Stimulated activated CD4-positive, alpha-beta T cell treated with anti-CD3 and anti-CD28 coated beads, TNF-alpha, amount 100 ng/mL, for 1 hour (primary cell): ENCODE data around the gene DIABLO.
"Not testable (repeated sequence)": the region's sequence is repeated elsewhere in the genome, so short reads cannot be mapped to it uniquely, and the experiment has no call there.

ENCODE experiments used
- DNase-seq, 3 donors: peaks; one replicate each; pipeline ENCODE4 v3.0.0-alpha.2; 2020; ENCODE audit warnings: low read depth in 3 of 3, low spot score in 1 of 3

Gene DIABLO

GRCh38 chr12:122215771-122216170, 10.1 kb downstream of the DIABLO start:
- no peak for DNase-seq

- DNase-seq: no peak
These were observed 17.6 kb downstream of the DIABLO start for GRCh38 chr12:122208073-122208820.

GRCh38 chr12:122207391-122207790, 18.5 kb downstream of the DIABLO start:
- DNase-seq: no peak

- no peak for DNase-seq
These were observed 18.9 kb downstream of the DIABLO start for GRCh38 chr12:122206976-122207375.

GRCh38 chr12:122206111-122206881, 19.6 kb downstream of the DIABLO start:
- no peak for DNase-seq

- no peak for DNase-seq
These were observed 20.6 kb downstream of the DIABLO start for GRCh38 chr12:122205053-122205925.

- no peak for DNase-seq
These were observed 21.4 kb downstream of the DIABLO start for GRCh38 chr12:122204167-122205052.

GRCh38 chr12:122203301-122204166, 22.3 kb downstream of the DIABLO start, which contains the start of gene B3GNT4:
Gene B3GNT4, plus strand, starts transcription at chr12:122203709. Its CDS starts 910 bp downstream, at chr12:122204619.
- DNase-seq: peak; percentile 36 to 52 (median 39)

GRCh38 chr12:122202811-122203210, 23.0 kb downstream of the DIABLO start:
- DNase-seq: not testable (repeated sequence)

GRCh38 chr12:122202017-122202416, 23.8 kb downstream of the DIABLO start:
- DNase-seq: no peak

- DNase-seq: no peak
These were observed 24.5 kb downstream of the DIABLO start for GRCh38 chr12:122201381-122201780.

- DNase-seq: no peak
These were observed 25.2 kb downstream of the DIABLO start for GRCh38 chr12:122200541-122201175.

- DNase-seq: no peak
These were observed 26.1 kb downstream of the DIABLO start for GRCh38 chr12:122199484-122200355.

- no peak for DNase-seq
These were observed 28.3 kb downstream of the DIABLO start for GRCh38 chr12:122197612-122197966.

GRCh38 chr12:122195405-122195804, 30.4 kb downstream of the DIABLO start:
- DNase-seq: no peak

GRCh38 chr12:122194804-122195203, 31.0 kb downstream of the DIABLO start:
- no peak for DNase-seq

- DNase-seq: no peak
These were observed 33.4 kb downstream of the DIABLO start for GRCh38 chr12:122192441-122192840.
